ENCODE measurements around the gene ZNF213. TPM values are rescaled to one million over a fixed set of nuclear protein-coding genes. Genes with fewer than 3 reads are reported as not detected.

Gene ZNF213
- total RNA-seq, 1 donor from 2014 or later: 5.6 TPM

DNA sequence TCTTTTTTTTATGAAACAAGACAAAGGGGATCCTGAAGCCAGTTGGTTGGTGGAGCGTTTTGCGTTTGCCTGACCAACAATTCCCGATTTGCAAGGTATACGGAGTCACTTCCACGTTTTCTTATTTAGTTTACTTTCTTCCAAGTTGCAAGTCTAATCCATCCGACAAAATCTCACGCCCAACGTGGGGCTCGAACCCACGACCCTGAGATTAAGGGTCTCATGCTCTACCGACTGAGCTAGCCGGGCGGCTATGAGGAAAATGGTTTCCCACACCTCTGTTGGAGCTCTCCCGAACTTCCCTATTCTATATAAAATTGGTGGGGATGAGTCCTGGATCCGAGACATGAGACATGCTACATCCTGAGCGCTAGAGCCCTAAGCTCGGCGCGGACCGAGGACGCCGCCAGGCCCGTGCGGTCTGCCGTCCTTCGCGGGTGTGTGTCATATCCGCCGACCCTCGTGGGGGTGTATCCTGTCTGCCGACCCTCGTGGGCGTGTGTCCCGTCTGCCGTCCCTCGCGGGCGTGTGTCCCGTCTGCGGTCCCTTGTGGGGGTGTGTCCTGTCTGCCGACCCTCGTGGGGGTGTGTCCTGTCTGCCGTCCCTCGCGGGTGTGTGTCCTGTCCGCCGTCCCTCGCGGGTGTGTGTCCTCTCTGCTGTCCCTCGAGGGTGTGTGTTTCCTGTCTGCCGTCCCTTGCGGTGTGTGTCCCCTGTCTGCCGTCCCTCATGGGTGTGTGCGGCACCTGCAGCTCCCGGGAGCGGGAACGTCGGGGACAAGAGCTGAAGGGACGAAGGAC lies 22.6 kb downstream of the ZNF213 start:
- peaks cover 27% of the 10 kb centered on the region for H3K4me1 Mint-ChIP-seq
- intact Hi-C loops (cut with micrococcal nuclease): loop anchor here (1.0 to 10.0 kb wide), 9 partner anchors 7 to 1193 kb away; partner anchors contain the start of genes RNF151, RPS2, SLX4 and ZNF174
- POLR2A ChIA-PET: interaction anchor here (0.7 to 3.4 kb wide), 9 partner anchors 9 to 300 kb away, joined by 3 to 33 read pairs (median 4); partner anchors contain the start of genes MMP25, ZNF213 and ZSCAN10
- no peak for TF ChIP-seq CTCF (IDR thresholded peaks at IDR 0.05)
- ATAC-seq (ENCODE audit: low read depth) (peak; percentile 6), DNase-seq (no peak)
- H3K4me3 Mint-ChIP-seq: peak overlapping the region; percentile 85
- CTCF ChIA-PET: interaction anchor here (0.6 to 1.6 kb wide), 3 partner anchors 9 to 28 kb away, joined by 3 to 8 read pairs (median 4); no protein-coding TSS in a partner anchor
- peak overlapping the region; percentile 67 for H3K27ac Mint-ChIP-seq
- H3K36me3 Mint-ChIP-seq (ENCODE audit: low read depth): peaks cover 8% of the 10 kb centered on the region
- H3K9me3 Mint-ChIP-seq: peaks cover 3% of the 10 kb centered on the region
- peaks cover 2% of the 10 kb centered on the region for H3K27me3 Mint-ChIP-seq

- Mint-ChIP-seq H3K27me3 (peaks cover 2% of the 10 kb centered on the region), H3K4me1 (peaks cover 23% of the 10 kb centered on the region), H3K9me3 (peaks cover 3% of the 10 kb centered on the region), H3K4me3 (peak overlapping the region; percentile 85), H3K36me3 (ENCODE audit: low read depth) (peaks cover 5% of the 10 kb centered on the region), H3K27ac (peak overlapping the region; percentile 67)
- no peak for TF ChIP-seq CTCF (IDR thresholded peaks at IDR 0.05)
- DNase-seq (no peak), ATAC-seq (ENCODE audit: low read depth) (no peak)
- ChIA-PET POLR2A (interaction anchor here (0.6 to 3.4 kb wide), 19 partner anchors 8 to 907 kb away, joined by 3 to 33 read pairs (median 4); partner anchors contain the start of genes ECI1, MMP25, ZNF174 and ZNF213), CTCF (interaction anchor here (0.6 to 1.6 kb wide), 4 partner anchors 8 to 154 kb away, joined by 3 to 8 read pairs (median 4); no protein-coding TSS in a partner anchor)
- intact Hi-C loops (cut with micrococcal nuclease): loop anchor here (1.0 to 10.0 kb wide), 9 partner anchors 8 to 1193 kb away; partner anchors contain the start of genes RNF151, RPS2, SLX4 and ZNF174
Measured at GRCh38 chr16:3158026-3158509, 23.2 kb downstream of the ZNF213 start.

DNA sequence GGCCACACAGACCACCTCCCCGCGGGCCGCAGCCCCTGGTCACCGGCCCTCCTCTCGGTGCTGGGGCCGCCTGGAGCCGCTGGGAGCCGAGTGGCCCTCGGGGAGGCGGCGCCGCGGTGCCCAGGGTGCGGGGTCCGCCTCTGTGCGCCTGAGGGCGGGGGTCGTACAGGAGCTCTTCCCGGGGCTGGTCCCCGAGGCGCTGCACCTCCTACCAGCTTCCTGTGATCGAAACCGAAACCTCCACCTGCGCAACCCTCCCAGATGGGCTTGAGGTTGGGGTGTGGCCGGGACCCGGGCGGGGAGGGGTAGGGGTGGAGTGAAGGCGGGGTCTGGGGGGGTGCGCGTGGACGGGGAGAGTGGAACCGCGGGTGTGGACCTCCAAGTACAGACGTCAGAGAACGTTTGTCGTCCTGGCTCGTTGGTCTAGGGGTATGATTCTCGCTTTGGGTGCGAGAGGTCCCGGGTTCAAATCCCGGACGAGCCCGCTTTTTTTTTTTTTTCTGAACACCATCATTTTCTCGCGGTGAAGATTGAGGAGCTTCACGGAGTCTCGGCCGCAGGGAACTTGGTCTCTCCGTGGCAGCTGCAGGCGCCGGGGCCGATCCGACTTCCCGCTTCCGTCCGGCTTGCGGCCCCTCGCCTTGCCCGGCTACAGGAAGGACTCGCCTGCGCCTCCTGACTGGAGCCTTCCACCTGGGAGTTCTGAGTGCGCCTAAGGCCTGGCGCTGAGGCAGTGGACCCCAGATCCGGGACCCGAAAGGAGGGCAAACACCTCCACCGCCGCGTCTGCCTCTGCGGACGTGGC lies 23.9 kb downstream of the ZNF213 start:
- H3K36me3 Mint-ChIP-seq (ENCODE audit: low read depth): peaks cover 5% of the 10 kb centered on the region
- peak overlapping the region; percentile 90 for H3K27ac Mint-ChIP-seq
- intact Hi-C loops (cut with micrococcal nuclease): loop anchor here (1.0 to 10.0 kb wide), 9 partner anchors 8 to 1194 kb away; partner anchors contain the start of genes RNF151, RPS2, SLX4 and ZNF174
- ATAC-seq (ENCODE audit: low read depth) (peak; percentile 90), DNase-seq (peak; percentile 77)
- H3K4me3 Mint-ChIP-seq: peak overlapping the region; percentile 91
- no peak for TF ChIP-seq CTCF (IDR thresholded peaks at IDR 0.05)
- H3K27me3 Mint-ChIP-seq: peaks cover 4% of the 10 kb centered on the region
- H3K4me1 Mint-ChIP-seq: peaks cover 23% of the 10 kb centered on the region
- POLR2A ChIA-PET: interaction anchor here (0.5 to 3.4 kb wide), 25 partner anchors 9 to 1198 kb away, joined by 3 to 33 read pairs (median 4); partner anchors contain the start of genes ECI1, MMP25, ZNF174 and ZNF213
- CTCF ChIA-PET: interaction anchor here (1.2 to 1.6 kb wide), 3 partner anchors 11 to 155 kb away, joined by 3 to 8 read pairs (median 4); no protein-coding TSS in a partner anchor
- peaks cover 3% of the 10 kb centered on the region for H3K9me3 Mint-ChIP-seq

GRCh38 chr16:3161235-3162018 lies 26.6 kb downstream of the ZNF213 start:
- H3K4me1 Mint-ChIP-seq: peaks cover 31% of the 10 kb centered on the region
- intact Hi-C loops (cut with micrococcal nuclease): no loop called here
- no peak overlapping the region for H3K27ac Mint-ChIP-seq
- ChIA-PET POLR2A (interaction anchor here (1.7 kb wide), 1 partner anchor 11 kb away, joined by 4 read pairs; no protein-coding TSS in a partner anchor), CTCF (interaction anchor here (1.2 kb wide), 1 partner anchor 8 kb away, joined by 3 read pairs; no protein-coding TSS in a partner anchor)
- peaks cover 8% of the 10 kb centered on the region for H3K27me3 Mint-ChIP-seq
- peaks cover 5% of the 10 kb centered on the region for H3K36me3 Mint-ChIP-seq (ENCODE audit: low read depth)
- no peak for DNase-seq
- no peak for ATAC-seq (ENCODE audit: low read depth)
- TF ChIP-seq CTCF (IDR thresholded peaks at IDR 0.05): no peak
- no peaks in the 10 kb centered on the region for H3K9me3 Mint-ChIP-seq
- peak overlapping the region; percentile 38 for H3K4me3 Mint-ChIP-seq

All from activated B cell treated with CpG ODN at 0.5 μM for 24 hours (primary cell).